Stimulated activated CD8-positive, alpha-beta memory T cell treated with anti-CD3 and anti-CD28 coated beads, Interleukin-7, amount 100 ng/mL, for 48 hours (primary cell): ENCODE data around the gene CDCA7.
"Not testable (repeated sequence)": the region's sequence is repeated elsewhere in the genome, so short reads cannot be mapped to it uniquely, and the experiment has no call there.

Experiments used
- DNase-seq, 2 donors: peaks; one replicate each; pipeline ENCODE4 v3.0.0-alpha.2; 2020; ENCODE audit warnings: low read depth in 1 of 2; ENCODE audit errors: extremely low read depth in 1 of 2

CDCA7 gene

GRCh38 chr2:173357346-173357745, 2.7 kb downstream of the CDCA7 start:
- no peak for DNase-seq

GRCh38 chr2:173358616-173359015, 3.9 kb downstream of the CDCA7 start:
- no peak for DNase-seq

GRCh38 chr2:173359231-173359630, 4.6 kb downstream of the CDCA7 start:
- no peak for DNase-seq

- DNase-seq: no peak
Observed at GRCh38 chr2:173370198-173370597, 15.5 kb downstream of the CDCA7 start.

- no peak for DNase-seq
Observed at GRCh38 chr2:173371023-173371422, 16.4 kb downstream of the CDCA7 start.

- DNase-seq: no peak
Observed at GRCh38 chr2:173373290-173373689, 18.6 kb downstream of the CDCA7 start.

- no peak for DNase-seq
Observed at GRCh38 chr2:173374634-173375033, 20.0 kb downstream of the CDCA7 start.

GRCh38 chr2:173385534-173385933, 30.9 kb downstream of the CDCA7 start:
- not testable (repeated sequence) for DNase-seq

GRCh38 chr2:173386021-173386737, 31.5 kb downstream of the CDCA7 start:
- no peak for DNase-seq

GRCh38 chr2:173386738-173387065, 32.0 kb downstream of the CDCA7 start:
- DNase-seq: no peak

GRCh38 chr2:173387079-173387478, 32.4 kb downstream of the CDCA7 start:
- no peak for DNase-seq

- no peak for DNase-seq
Observed at GRCh38 chr2:173387660-173388059, 33.0 kb downstream of the CDCA7 start.

GRCh38 chr2:173388795-173389194, 34.1 kb downstream of the CDCA7 start:
- no peak for DNase-seq

GRCh38 chr2:173390036-173390435, 35.4 kb downstream of the CDCA7 start:
- DNase-seq: no peak

- no peak for DNase-seq
Observed at GRCh38 chr2:173392731-173393130, 38.1 kb downstream of the CDCA7 start.

- no peak for DNase-seq
Observed at GRCh38 chr2:173393186-173393585, 38.5 kb downstream of the CDCA7 start.

- no peak for DNase-seq
Observed at GRCh38 chr2:173393636-173394035, 39.0 kb downstream of the CDCA7 start.

- DNase-seq: no peak
Observed at GRCh38 chr2:173394091-173394974, 39.7 kb downstream of the CDCA7 start.

GRCh38 chr2:173395567-173396351, 41.1 kb downstream of the CDCA7 start:
- DNase-seq: no peak

- no peak for DNase-seq
Observed at GRCh38 chr2:173397539-173397938, 42.9 kb downstream of the CDCA7 start.

- no peak for DNase-seq
Observed at GRCh38 chr2:173399229-173399628, 44.6 kb downstream of the CDCA7 start.
